Neural cell (in vitro differentiated cells): ENCODE results near the gene HDAC10.

Source experiments
- CTCF ChIP-seq: fragments of 450-650 bp; IDR thresholded peaks from 2 replicates; pipeline ENCODE4 v1.5.1; 2014; ENCODE audit warnings: antibody characterized with exemption, mild to moderate bottlenecking, moderate library complexity; ENCODE audit not compliant: poor library complexity, severe bottlenecking
- EP300 ChIP-seq: fragments of 450-650 bp; conservative IDR thresholded peaks from 2 replicates; pipeline ENCODE4 v1.6.1; 2014; ENCODE audit warnings: antibody characterized with exemption, mild to moderate bottlenecking, moderate library complexity; ENCODE audit not compliant: poor library complexity, severe bottlenecking

GRCh38 chr22:50280022-50280707 is 29.1 kb upstream of the HDAC10 start:
- no peak for TF ChIP-seq CTCF
- no peak for TF ChIP-seq EP300
